ENCODE data around the gene AFDN. TPM values are rescaled to one million over a fixed set of nuclear protein-coding genes. Genes with fewer than 3 reads are reported as not detected.

AFDN gene
- 29.9 and 36.3 TPM in 2 replicates for total RNA-seq (2014; rRNA removed; shearing (Covaris generic))

GRCh38 chr6:167826896-167827582 is at the start of gene AFDN:
AFDN (plus strand) TSS chr6:167826911; CDS start chr6:167827133, 222 bp downstream.
- DNase-seq (ENCODE audit: low spot score) = no peak

GRCh38 chr6:167778497-167779128 is 48.1 kb upstream of the AFDN start:
- no peak for DNase-seq (ENCODE audit: low spot score)

GRCh38 chr6:167779129-167779992 is 47.4 kb upstream of the AFDN start:
- DNase-seq (ENCODE audit: low spot score) = no peak

GRCh38 chr6:167779993-167780655 is 46.6 kb upstream of the AFDN start:
- DNase-seq (ENCODE audit: low spot score) = no peak

- DNase-seq (ENCODE audit: low spot score) = no peak
Measured at GRCh38 chr6:167781066-167781767, 45.5 kb upstream of the AFDN start.

GRCh38 chr6:167781868-167782267 is 44.8 kb upstream of the AFDN start:
- DNase-seq (ENCODE audit: low spot score) = no peak

GRCh38 chr6:167782698-167783517 is 43.8 kb upstream of the AFDN start:
- no peak for DNase-seq (ENCODE audit: low spot score)

GRCh38 chr6:167786853-167787675 is 39.6 kb upstream of the AFDN start:
- DNase-seq (ENCODE audit: low spot score) = no peak

GRCh38 chr6:167787896-167788562 is 38.7 kb upstream of the AFDN start:
- no peak for DNase-seq (ENCODE audit: low spot score)

- DNase-seq (ENCODE audit: low spot score) = no peak
Measured at GRCh38 chr6:167788563-167788903, 38.2 kb upstream of the AFDN start.

- DNase-seq (ENCODE audit: low spot score) = no peak
Measured at GRCh38 chr6:167789358-167789757, 37.4 kb upstream of the AFDN start.

GRCh38 chr6:167791091-167791779 is 35.5 kb upstream of the AFDN start:
- DNase-seq (ENCODE audit: low spot score) = no peak

GRCh38 chr6:167791780-167792478 is 34.8 kb upstream of the AFDN start:
- DNase-seq (ENCODE audit: low spot score) = no peak

GRCh38 chr6:167793421-167793820 is 33.3 kb upstream of the AFDN start:
- no peak for DNase-seq (ENCODE audit: low spot score)

GRCh38 chr6:167794161-167795157 is 32.3 kb upstream of the AFDN start:
- DNase-seq (ENCODE audit: low spot score) = no peak

- no peak for DNase-seq (ENCODE audit: low spot score)
Measured at GRCh38 chr6:167795321-167795811, 31.3 kb upstream of the AFDN start.

GRCh38 chr6:167795874-167796191 is 30.9 kb upstream of the AFDN start:
- no peak for DNase-seq (ENCODE audit: low spot score)

Measured in A172 (cell line).